Central memory CD8-positive, alpha-beta T cell (primary cell): ENCODE measurements around the gene AVPR2.
A peak's percentile ranks its signal among the peaks of the same experiment; 100 is the strongest.

ENCODE experiments used
- ATAC-seq: fragments of 150-1000 bp; cut with Tn5 transposase; replicated peaks from 2 replicates; pipeline ENCODE4 v1.10.0; 2022; ENCODE audit warnings: mild to moderate bottlenecking, moderate FRiP score, moderate number of reproducible peaks; ENCODE audit not compliant: poor library complexity, severe bottlenecking; ENCODE audit errors: extremely low read depth
- DNase-seq, 2 donors: peaks; one replicate each; pipeline ENCODE4 v3.0.0; 2021; ENCODE audit warnings: low spot score in 2 of 2
- H3K27ac Mint-ChIP-seq: one replicate; pipeline ENCODE4 v1.8.0; 2022; ENCODE audit warnings: low read depth, mild to moderate bottlenecking, moderate library complexity, mixed read lengths
- H3K27me3 Mint-ChIP-seq: one replicate; pipeline ENCODE4 v1.8.0; 2022; ENCODE audit warnings: mixed read lengths
- H3K36me3 Mint-ChIP-seq: one replicate; pipeline ENCODE4 v1.8.0; 2022; ENCODE audit warnings: mild to moderate bottlenecking, moderate library complexity, mixed read lengths; ENCODE audit not compliant: insufficient read depth
- H3K4me1 Mint-ChIP-seq: one replicate; pipeline ENCODE4 v1.8.0; 2022; ENCODE audit warnings: mixed read lengths
- H3K4me3 Mint-ChIP-seq: one replicate; pipeline ENCODE4 v1.8.0; 2022; ENCODE audit warnings: mild to moderate bottlenecking, moderate library complexity, mixed read lengths
- H3K9me3 Mint-ChIP-seq: one replicate; pipeline ENCODE4 v1.8.0; 2022; ENCODE audit warnings: mixed read lengths

The AVPR2 gene

DNA sequence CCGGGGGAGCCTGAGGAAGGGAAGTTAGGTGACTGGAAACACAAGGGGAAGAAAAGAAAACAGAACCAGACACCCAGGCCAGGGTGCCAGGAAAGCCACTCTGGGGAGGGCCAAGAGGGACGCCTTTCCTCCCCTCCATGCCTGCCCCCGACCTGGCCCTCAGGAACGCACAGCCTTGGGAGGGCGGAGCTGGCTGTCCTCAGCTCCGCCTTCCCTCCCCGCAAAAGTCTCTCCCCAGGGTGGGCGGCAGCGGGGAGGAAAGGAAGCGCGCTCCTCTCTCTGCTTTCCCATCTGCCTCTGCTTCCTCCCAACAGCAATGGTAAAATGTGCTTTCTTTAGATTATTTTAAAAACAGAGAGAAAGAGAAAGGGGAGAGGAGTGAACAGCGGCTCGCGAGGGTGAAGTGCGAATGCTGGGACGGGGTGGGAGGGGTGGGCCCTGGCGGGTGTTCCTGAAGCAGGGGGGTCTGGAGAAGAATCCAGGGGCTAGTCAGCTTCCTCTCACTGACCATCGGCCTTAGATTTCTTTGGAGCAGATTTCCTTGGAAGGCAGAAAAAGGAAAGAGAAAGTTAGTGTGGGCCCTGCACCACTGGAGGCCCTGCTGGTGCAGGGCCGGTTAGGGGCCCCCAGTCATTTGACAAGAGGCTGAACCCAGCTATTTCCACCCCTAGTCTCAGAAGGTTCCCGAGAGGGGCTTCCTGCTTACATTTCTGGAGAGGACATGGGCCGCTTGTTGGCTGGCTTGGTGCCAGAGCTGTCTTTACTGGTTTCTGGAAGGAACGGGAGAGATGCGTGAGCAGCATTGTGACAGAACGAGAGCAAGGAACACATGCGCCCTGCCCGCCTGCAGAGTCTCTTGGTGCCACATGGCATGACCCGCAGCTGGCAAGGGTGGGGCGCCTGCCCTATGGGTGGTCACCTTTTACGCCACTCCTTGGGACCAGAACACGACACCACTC lies 44.7 kb downstream of the AVPR2 start:
- Mint-ChIP-seq H3K36me3 (peaks cover 32% of the 10 kb centered on the region), H3K4me3 (peak overlapping the region; percentile 11), H3K27me3 (no peaks in the 10 kb centered on the region), H3K4me1 (peaks cover 6% of the 10 kb centered on the region), H3K9me3 (no peaks in the 10 kb centered on the region), H3K27ac (peak overlapping the region; percentile 76)
- DNase-seq (no peak), ATAC-seq (no peak)

DNA sequence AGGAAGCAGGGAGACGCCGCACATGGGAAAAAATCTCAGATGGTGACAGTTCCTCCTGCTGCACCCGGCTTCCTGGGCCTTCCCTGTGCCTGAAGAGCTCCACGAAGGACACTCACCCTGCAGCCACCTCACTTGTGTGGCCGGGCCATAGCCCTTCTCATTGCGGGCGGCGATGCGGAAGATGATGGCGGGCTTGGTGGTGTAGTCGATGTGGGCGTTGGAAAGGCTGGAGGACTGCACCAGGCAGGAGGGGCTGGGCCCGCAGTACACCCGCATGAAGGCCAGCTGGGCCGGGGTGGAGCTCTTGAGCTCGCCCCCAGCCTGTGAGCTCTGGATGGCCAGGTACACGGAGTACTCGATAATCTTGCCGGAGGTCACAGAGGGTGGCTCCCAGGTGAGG lies 45.7 kb downstream of the AVPR2 start:
- H3K27ac Mint-ChIP-seq: no peak overlapping the region

DNA sequence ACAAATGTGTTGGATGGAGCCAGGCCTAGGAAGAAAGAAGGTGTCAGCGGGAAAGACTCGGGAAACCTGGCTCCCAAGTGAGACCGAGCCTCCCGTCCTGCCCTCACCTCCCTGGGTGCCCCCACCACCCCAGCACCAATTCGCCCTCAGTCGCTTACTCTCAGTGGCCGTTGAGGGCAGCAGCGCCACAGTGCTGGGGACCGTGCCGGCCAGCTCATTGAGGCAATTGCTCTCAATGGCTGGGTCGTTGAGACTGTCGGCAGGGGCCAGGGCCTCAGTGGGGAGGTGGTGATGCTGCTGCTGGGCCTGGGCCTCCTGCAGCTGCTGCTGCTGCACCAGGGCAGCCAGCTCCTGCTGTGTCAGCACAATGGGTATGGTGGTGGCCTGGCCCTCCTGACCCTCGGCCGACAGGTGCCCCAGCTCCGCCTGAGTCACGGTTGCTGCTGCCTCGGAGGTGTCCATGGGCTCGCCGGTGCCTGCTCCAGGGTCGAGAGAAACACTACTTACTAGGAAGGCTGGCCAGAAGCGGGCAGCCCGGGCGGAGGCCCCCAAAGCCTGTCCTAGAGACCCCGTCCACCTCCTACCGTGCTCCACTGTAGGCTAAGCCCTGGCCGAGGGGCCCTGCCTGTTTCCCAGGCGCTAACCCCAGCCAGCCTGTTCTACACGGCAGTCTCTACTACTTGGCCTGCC lies 47.4 kb downstream of the AVPR2 start:
- ATAC-seq: no peak
- no peak for DNase-seq
- Mint-ChIP-seq H3K27me3 (no peaks in the 10 kb centered on the region), H3K9me3 (no peaks in the 10 kb centered on the region), H3K4me3 (no peak overlapping the region), H3K27ac (no peak overlapping the region), H3K4me1 (peaks cover 6% of the 10 kb centered on the region), H3K36me3 (peaks cover 47% of the 10 kb centered on the region)

More for the DNA sequence above, 45.7 kb downstream of the AVPR2 start:
- Mint-ChIP-seq H3K36me3 (peaks cover 38% of the 10 kb centered on the region), H3K27me3 (no peaks in the 10 kb centered on the region), H3K9me3 (no peaks in the 10 kb centered on the region), H3K4me1 (peaks cover 6% of the 10 kb centered on the region), H3K4me3 (no peak overlapping the region)
- ATAC-seq: no peak
- no peak for DNase-seq

DNA sequence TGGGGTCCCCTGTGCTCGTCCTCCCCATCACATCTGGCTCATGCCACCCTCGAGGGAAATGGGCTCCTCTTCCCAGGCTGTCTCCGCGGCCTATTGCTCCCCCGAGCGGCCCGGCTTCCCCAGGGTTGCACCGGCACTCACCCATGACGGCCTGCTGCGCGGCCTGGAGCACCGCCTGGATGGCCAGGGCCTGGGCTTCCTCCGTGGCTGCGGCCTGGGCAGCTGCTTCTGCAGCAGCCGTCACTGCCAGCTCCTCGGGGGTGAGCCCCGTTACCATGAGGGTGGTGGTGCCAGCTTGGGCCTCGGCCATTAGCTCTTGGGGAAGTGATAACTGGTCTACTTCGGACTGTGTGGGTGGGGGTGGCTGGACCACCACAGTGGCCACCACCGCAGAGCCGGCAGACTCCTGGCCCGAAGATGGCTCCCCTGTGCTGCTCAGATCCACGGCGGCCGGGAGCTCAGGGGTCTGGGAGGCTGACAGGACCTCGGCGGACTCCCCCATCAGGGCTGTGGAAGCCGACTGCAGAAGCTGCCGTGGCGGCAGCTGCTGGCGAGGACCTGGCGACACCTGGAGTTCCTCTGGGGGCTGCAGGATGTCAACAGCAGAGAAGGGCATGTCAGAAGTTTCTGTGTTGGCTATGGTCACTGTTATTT lies 48.0 kb downstream of the AVPR2 start:
- peaks cover 2% of the 10 kb centered on the region for H3K4me1 Mint-ChIP-seq
- no peak for ATAC-seq
- no peak overlapping the region for H3K27ac Mint-ChIP-seq

DNA sequence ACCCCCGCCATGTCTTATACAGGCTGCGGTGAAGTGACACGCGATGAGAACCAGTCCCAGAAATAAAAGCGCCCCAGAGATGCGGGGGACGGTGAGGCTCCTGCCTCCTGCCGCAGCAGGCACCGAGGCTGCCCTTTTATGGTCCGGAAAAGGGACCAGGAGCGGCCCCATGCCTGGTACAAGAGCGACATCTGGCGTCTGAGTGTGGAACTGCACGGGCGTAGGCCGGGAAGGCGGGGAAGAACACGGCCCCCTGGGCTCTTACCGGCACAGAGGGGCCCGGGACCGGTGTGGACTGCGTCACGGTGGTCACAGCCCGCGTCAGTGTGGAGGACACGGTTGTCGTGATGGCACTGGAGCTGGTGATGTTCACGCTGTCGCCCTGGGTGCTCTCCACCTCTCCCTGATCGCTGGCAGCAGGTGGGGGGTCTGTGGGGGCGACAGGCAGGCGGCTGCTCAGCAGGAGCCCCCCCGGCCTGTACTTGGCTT lies 48.9 kb downstream of the AVPR2 start:
- peaks cover 46% of the 10 kb centered on the region for H3K36me3 Mint-ChIP-seq
- ATAC-seq: peak; percentile 61
- H3K27ac Mint-ChIP-seq: peak overlapping the region; percentile 83
- peak; percentile 72 to 79 for DNase-seq
- H3K27me3 Mint-ChIP-seq: no peaks in the 10 kb centered on the region
- no peaks in the 10 kb centered on the region for H3K9me3 Mint-ChIP-seq
- H3K4me3 Mint-ChIP-seq: no peak overlapping the region
- H3K4me1 Mint-ChIP-seq: no peaks in the 10 kb centered on the region

More for the DNA sequence above, 48.0 kb downstream of the AVPR2 start:
- no peak overlapping the region for H3K4me3 Mint-ChIP-seq
- peaks cover 48% of the 10 kb centered on the region for H3K36me3 Mint-ChIP-seq
- no peak for DNase-seq
- H3K9me3 Mint-ChIP-seq: no peaks in the 10 kb centered on the region
- H3K27me3 Mint-ChIP-seq: no peaks in the 10 kb centered on the region

DNA sequence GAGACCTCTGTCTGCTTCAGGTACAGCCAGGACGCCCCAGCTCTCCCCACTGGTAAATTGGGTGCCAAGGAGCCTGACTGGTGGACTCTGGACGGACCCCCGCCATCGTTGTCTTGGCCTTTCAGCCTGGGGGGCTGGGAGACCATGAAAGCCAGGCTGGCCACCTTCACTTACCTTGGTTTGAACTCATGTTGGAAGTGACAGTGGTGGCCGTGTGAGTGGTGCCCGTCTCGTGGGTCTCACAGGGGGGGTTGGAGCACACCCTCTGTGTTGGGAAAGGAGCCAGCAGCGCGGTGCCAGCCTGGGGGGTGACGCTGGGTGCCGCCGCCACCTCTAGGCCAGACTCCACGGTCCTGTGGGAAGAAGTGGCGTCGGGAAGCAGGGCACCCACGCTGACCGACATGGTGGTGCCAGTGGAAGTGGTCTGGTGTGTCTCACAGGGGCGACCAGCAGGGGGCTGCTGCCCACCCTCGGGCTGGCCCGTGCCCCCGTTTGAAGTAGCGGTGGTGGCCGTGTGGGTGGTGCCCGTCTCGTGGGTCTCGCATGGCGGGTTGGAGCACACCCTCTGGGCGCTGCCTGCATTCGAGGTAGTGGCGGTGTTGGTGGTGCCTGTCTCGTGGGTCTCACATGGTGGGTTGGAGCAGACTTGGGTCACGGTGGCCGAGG lies 49.6 kb downstream of the AVPR2 start:
- Mint-ChIP-seq H3K36me3 (peaks cover 48% of the 10 kb centered on the region), H3K4me3 (no peak overlapping the region), H3K27me3 (no peaks in the 10 kb centered on the region), H3K9me3 (no peaks in the 10 kb centered on the region), H3K4me1 (no peaks in the 10 kb centered on the region), H3K27ac (no peak overlapping the region)
- ATAC-seq (no peak), DNase-seq (no peak)

DNA sequence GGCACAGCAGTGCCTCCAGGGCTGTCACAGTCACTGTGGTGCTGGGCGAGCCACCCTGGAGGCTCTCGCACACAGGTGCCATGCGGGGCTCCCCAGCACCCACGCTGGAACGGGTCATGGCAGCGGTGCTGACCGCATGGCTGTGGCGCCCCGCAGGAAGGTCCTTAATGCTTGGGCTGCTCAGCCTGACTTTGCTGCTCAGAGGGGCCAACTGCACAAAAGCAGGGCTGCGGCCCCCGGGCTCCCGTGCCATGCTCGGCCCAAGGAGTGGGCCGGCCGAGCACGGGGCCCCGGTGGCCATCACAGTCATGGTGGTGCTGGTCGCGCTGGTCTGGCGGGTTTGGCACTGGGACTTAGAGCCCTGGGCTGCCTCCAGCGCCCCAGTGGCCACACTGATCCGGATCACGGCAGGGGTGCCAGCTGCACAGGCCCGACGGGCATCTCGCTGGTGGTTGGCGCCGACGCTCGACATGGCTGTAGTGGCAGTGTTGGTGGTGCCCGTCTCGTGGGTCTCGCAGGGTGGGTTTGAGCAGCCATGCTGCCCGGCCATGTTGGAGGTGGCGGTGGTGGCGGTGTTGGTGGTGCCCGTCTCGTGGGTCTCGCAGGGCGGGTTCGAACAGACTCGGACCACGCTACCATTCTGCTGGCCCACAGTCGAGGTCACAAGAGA lies 50.2 kb downstream of the AVPR2 start:
- H3K36me3 Mint-ChIP-seq: peaks cover 46% of the 10 kb centered on the region
- no peaks in the 10 kb centered on the region for H3K4me1 Mint-ChIP-seq
- no peak overlapping the region for H3K4me3 Mint-ChIP-seq
- H3K27ac Mint-ChIP-seq: no peak overlapping the region
- ATAC-seq (no peak), DNase-seq (no peak)
- no peaks in the 10 kb centered on the region for H3K9me3 Mint-ChIP-seq
- H3K27me3 Mint-ChIP-seq: no peaks in the 10 kb centered on the region

DNA sequence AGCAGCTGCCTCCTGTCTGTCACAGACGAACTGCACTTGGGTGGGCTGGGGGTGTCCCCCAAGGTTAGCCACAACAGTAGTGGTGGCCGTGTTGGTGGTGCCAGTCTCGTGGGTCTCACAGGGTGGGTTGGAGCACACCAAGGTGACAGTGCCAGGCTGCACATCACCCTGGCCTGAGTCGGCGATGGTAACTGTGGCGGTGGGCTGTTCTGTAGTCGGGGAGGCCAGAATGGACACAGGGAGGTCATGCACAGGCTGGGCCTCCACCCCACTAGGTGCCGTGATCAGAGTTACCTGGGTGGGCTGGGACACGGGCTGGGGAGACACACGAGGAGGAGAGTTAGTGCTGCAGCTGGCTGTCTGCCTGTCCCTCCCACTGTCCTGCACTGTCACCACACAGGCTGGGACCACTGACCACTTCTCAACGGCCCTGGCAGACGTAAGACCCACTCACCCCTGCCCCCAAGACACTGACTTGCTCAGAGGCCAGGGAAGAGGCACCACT lies 50.8 kb downstream of the AVPR2 start:
- ATAC-seq (no peak), DNase-seq (no peak)
- Mint-ChIP-seq H3K27ac (no peak overlapping the region), H3K27me3 (no peaks in the 10 kb centered on the region), H3K36me3 (peaks cover 43% of the 10 kb centered on the region), H3K9me3 (no peaks in the 10 kb centered on the region), H3K4me3 (no peak overlapping the region), H3K4me1 (no peaks in the 10 kb centered on the region)

DNA sequence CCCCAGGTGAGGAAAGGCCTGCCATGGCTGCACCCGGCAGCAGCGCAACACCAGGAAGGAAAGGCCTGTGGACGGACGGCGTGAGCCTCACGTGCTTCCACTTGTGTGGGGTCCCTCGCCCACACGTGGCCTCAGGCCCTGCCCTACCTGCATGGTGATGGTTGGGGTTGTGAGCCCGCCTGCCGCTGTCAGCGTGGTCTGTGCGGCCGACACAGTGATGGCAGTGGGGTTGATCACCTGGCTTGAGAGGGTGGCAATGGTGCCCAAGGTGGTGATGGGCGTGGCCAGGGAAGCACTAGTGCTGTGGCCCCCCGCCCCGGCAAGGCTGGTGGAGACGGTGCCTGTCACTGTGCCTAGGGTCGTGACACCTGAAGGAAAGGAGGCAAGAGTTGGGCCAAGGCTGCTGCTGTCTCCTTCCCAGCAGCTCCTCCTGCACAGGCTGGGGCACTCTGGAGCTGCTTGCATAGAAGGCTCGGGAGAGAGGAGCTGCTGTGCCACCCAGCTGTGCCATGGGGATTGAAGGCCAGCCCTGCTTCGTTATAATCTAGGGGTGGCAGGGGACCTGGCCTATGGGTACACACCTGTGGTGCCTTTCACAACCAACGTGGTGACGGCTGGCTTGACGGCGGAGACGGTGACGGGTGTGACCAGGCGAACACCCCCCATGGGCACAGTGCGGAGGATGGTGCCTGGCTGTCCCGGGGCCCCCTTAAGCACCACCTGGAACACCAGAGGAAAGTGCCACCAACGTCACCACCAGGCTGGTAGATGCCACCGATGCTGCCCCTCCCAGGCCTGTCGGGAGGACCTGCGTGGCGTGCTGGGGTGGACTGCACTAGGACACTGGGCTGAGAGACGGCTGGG lies 51.8 kb downstream of the AVPR2 start:
- Mint-ChIP-seq H3K4me1 (no peaks in the 10 kb centered on the region), H3K4me3 (no peak overlapping the region), H3K9me3 (no peaks in the 10 kb centered on the region), H3K27ac (no peak overlapping the region), H3K36me3 (peaks cover 42% of the 10 kb centered on the region), H3K27me3 (no peaks in the 10 kb centered on the region)
- DNase-seq (no peak), ATAC-seq (no peak)
